HepG2 (cell line): ENCODE measurements around the gene TMEM131. TPM values are rescaled to one million over a fixed set of nuclear protein-coding genes. Genes with fewer than 3 reads are reported as not detected.

Experiments
- ATAC-seq: fragments of 200-7000 bp; cut with Tn5 transposase; 3 replicates; pipeline ENCODE4 v1.9.1; 2020; ENCODE audit warnings: mild to moderate bottlenecking, moderate library complexity
- BruUV-seq: library from RNA; stranded (reverse); fragments of 400-500 nt; replicated peaks from 2 replicates; lab custom pipeline; 2021; lab: Mats Ljungman, UMichigan
- CTCF ChIA-PET: fragments of 300-600 bp; formaldehyde crosslinking; extraction: SDS; loops from one replicate; lab custom pipeline; 2021; ENCODE audit warnings: low total read pairs, inconsistent platforms, low intra/inter-chr PET ratio; lab: Yijun Ruan, JAX
- POLR2A ChIA-PET: fragments of 350-600 bp; sonication (Branson Sonifier 250); formaldehyde crosslinking; loops from one replicate; lab custom pipeline; 2020; ENCODE audit warnings: antibody characterized with exemption, inconsistent platforms; lab: Yijun Ruan, JAX
- DNase-seq: peaks from one replicate; pipeline ENCODE4 v3.0.0-alpha.2; 2015; ENCODE audit warnings: low spot score
- FAIRE-seq: peaks from 3 replicates; lab custom pipeline; 2011; peaks lifted over from hg19 to GRCh38; lab: Jason Lieb, UNC
- H2AFZ ChIP-seq: one replicate; pipeline ENCODE4 v1.6.1; 2011; ENCODE audit warnings: low read length, inconsistent platforms
- H3K27ac ChIP-seq: fragments of 300-600 bp; 3 replicates; pipeline ENCODE4 v1.8.0; 2011; ENCODE audit warnings: mixed run types, mild to moderate bottlenecking, mixed read lengths, low read length, inconsistent platforms; ENCODE audit not compliant: insufficient read depth; ENCODE audit errors: extremely low read length
- H3K27me3 ChIP-seq, 2 experiments: fragments of 200-600 bp in 1 of 2; 2 replicates in 1 of 2; 3 replicates in 1 of 2; pipeline versions ENCODE4 v1.6.0 to v1.8.0; 2011; ENCODE audit warnings: low read length in 2 of 2, mild to moderate bottlenecking in 2 of 2, moderate library complexity in 2 of 2, inconsistent platforms in 1 of 2; ENCODE audit not compliant: insufficient read depth in 2 of 2, control insufficient read depth in 1 of 2
- H3K36me3 ChIP-seq, 2 experiments: fragments of 200-600 bp in 1 of 2; replicated peaks in 1 of 2; 2 replicates in 1 of 2; 3 replicates in 1 of 2; pipeline versions ENCODE4 v1.5.1 to v1.8.0; 2011; ENCODE audit warnings: low read length in 2 of 2, inconsistent platforms in 1 of 2; ENCODE audit not compliant: insufficient read depth in 2 of 2, control insufficient read depth in 1 of 2
- H3K4me1 ChIP-seq: 2 replicates; pipeline ENCODE4 v1.5.1; 2012; ENCODE audit warnings: low read length, inconsistent platforms; ENCODE audit not compliant: insufficient read depth
- H3K4me2 ChIP-seq: 2 replicates; pipeline ENCODE4 v1.6.0; 2011; ENCODE audit warnings: low read depth, low read length, inconsistent platforms
- H3K4me3 ChIP-seq, 3 experiments: fragments of 200-600 bp in 1 of 3; sonication (generic), shearing (Covaris generic) in 1 of 3; replicated peaks in 1 of 3; 2 replicates each; pipeline ENCODE4 v1.5.1; 2011 to 2016; ENCODE audit warnings: low read length in 3 of 3, inconsistent platforms in 2 of 3, low read depth in 2 of 3, mild to moderate bottlenecking in 2 of 3, control low read depth in 1 of 3, mixed read lengths in 1 of 3; ENCODE audit not compliant: insufficient read depth in 1 of 3
- H3K79me2 ChIP-seq: one replicate; pipeline ENCODE4 v1.6.1; 2011; ENCODE audit warnings: low read length, inconsistent platforms; ENCODE audit not compliant: insufficient read depth
- H3K9ac ChIP-seq: 2 replicates; pipeline ENCODE4 v1.6.0; 2011; ENCODE audit warnings: mild to moderate bottlenecking, low read depth, low read length, inconsistent platforms; ENCODE audit not compliant: insufficient read depth
- H3K9me3 ChIP-seq: 2 replicates; pipeline ENCODE4 v1.5.1; 2012; ENCODE audit warnings: mild to moderate bottlenecking, low read length
- H4K20me1 ChIP-seq: 2 replicates; pipeline ENCODE4 v1.6.0; 2011; ENCODE audit warnings: inconsistent platforms, mild to moderate bottlenecking, low read length, moderate library complexity; ENCODE audit not compliant: insufficient read depth
- BCL6 ChIP-seq: IDR thresholded peaks from 2 replicates; pipeline ENCODE4 v1.6.1; 2016; ENCODE audit warnings: missing genetic modification reagents, missing compliant biosample characterization
- REXO4 ChIP-seq: sonication (generic); formaldehyde crosslinking; IDR thresholded peaks from 2 replicates; pipeline ENCODE4 v1.8.0; 2022; ENCODE audit warnings: missing genetic modification reagents, mild to moderate bottlenecking, borderline replicate concordance
- WGBS: methylation state at CpG from one replicate; pipeline ENCODE4 v1.1.6; 2017; ENCODE audit warnings: low lambda C conversion rate; 5-methylcytosine and 5-hydroxymethylcytosine counted together
- in situ Hi-C: cut with HindIII; loops from 2 replicates; pipeline ENCODE4 v1.10.0; 2017; ENCODE audit warnings: low pct_unique_long_range_greater_than_20kb; ENCODE audit not compliant: extremely low pct_ligation_motif_present
- intact Hi-C: fragments of 100-400 bp; cut with micrococcal nuclease; formaldehyde crosslinking; loops from one replicate; pipeline ENCODE4 v1.10.0; 2022; ENCODE audit not compliant: unreplicated experiment
- polyA plus RNA-seq, 8 experiments: library from polyadenylated mRNA; depleted of rRNA in 3 of 8; stranded (reverse) in 7 of 8; unstranded in 1 of 8; fragments of >200 nt; fragmentation: Illumina TruSeq in 4 of 8; extraction: Trizol in 4 of 8; gene quantifications; 2 replicates each; pipeline versions ENCODE4 v1.2.1 to v1.2.3, GENCODE V29; 2011 to 2016; ENCODE audit warnings: low read depth in 4 of 8, missing spikeins in 1 of 8, mixed read lengths in 1 of 8; ENCODE audit not compliant: insufficient read depth in 1 of 8
- total RNA-seq, 5 experiments: library from RNA; depleted of rRNA; stranded (reverse); fragments of >200 nt; fragmentation: Illumina TruSeq; extraction: Trizol; gene quantifications; 2 replicates each; pipeline ENCODE4 v1.2.3, GENCODE V29; 2016; ENCODE audit warnings: low read depth in 1 of 5
- TF ChIP-seq, protein P1 (sequence below): sonication (generic); formaldehyde crosslinking; IDR thresholded peaks from 2 replicates; pipeline ENCODE4 v1.9.0; 2021; ENCODE audit warnings: mild to moderate bottlenecking, missing genetic modification reagents
- TF ChIP-seq, protein P2 (sequence below): sonication (generic); formaldehyde crosslinking; IDR thresholded peaks from 2 replicates; pipeline ENCODE4 v1.5.1; 2020; ENCODE audit warnings: missing genetic modification reagents, mild to moderate bottlenecking, borderline replicate concordance

TMEM131 gene
- total and polyA plus RNA-seq, 2 of the 13 experiments (the other 11 are each of a cell fraction or from before 2014, with no cell fraction given) = 17.9 to 19.5 TPM

DNA sequence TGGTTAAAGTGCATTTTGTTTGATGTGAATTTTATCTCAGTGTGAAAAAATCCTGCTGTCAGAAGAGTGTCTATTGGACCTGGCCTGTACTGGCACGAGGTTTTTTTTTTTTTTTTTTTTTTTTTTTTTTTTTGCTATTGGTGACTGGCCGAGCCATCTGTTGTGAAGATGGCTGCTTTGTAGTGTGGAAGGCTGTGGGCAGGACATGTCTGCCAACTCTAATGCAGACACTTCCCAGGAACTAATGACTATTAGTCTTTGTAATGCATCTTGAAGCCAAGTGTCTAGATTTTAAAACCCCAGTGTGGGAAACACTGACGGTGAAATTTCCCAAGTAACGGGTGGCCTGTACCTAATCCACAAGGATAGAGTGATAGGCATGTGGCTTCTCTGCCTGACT is 248.0 kb downstream of the TMEM131 start:
- Histone ChIP-seq H3K4me2 (no peak overlapping the region), H3K36me3 (no peaks in the 10 kb centered on the region), H3K9ac (no peak overlapping the region), H4K20me1 (no peaks in the 10 kb centered on the region), H3K79me2 (no peaks in the 10 kb centered on the region), H3K27me3 (no peaks in the 10 kb centered on the region), H3K4me3 (no peak overlapping the region), H3K4me1 (peaks cover 19% of the 10 kb centered on the region), H2AFZ (no peak overlapping the region), H3K27ac (no peak overlapping the region), H3K9me3 (no peaks in the 10 kb centered on the region)
- no TSS peak for BruUV-seq
- DNase-seq = no peak
- FAIRE-seq = no peak
- ATAC-seq = no peak
- in situ Hi-C loops = no loop called here
- POLR2A ChIA-PET = no interaction called here
- 93% methylated on average over 4 of the region's 4 CpGs for WGBS
- CTCF ChIA-PET = interaction anchor here (0.7 to 1.7 kb wide), 3 partner anchors 38 to 157 kb away, joined by 4 to 12 read pairs (median 8); no protein-coding TSS in a partner anchor
- intact Hi-C loops = loop anchor here (2.0 to 5.0 kb wide), 2 partner anchors 45 to 157 kb away; no protein-coding TSS in a partner anchor
- TF ChIP-seq, protein P1, sequence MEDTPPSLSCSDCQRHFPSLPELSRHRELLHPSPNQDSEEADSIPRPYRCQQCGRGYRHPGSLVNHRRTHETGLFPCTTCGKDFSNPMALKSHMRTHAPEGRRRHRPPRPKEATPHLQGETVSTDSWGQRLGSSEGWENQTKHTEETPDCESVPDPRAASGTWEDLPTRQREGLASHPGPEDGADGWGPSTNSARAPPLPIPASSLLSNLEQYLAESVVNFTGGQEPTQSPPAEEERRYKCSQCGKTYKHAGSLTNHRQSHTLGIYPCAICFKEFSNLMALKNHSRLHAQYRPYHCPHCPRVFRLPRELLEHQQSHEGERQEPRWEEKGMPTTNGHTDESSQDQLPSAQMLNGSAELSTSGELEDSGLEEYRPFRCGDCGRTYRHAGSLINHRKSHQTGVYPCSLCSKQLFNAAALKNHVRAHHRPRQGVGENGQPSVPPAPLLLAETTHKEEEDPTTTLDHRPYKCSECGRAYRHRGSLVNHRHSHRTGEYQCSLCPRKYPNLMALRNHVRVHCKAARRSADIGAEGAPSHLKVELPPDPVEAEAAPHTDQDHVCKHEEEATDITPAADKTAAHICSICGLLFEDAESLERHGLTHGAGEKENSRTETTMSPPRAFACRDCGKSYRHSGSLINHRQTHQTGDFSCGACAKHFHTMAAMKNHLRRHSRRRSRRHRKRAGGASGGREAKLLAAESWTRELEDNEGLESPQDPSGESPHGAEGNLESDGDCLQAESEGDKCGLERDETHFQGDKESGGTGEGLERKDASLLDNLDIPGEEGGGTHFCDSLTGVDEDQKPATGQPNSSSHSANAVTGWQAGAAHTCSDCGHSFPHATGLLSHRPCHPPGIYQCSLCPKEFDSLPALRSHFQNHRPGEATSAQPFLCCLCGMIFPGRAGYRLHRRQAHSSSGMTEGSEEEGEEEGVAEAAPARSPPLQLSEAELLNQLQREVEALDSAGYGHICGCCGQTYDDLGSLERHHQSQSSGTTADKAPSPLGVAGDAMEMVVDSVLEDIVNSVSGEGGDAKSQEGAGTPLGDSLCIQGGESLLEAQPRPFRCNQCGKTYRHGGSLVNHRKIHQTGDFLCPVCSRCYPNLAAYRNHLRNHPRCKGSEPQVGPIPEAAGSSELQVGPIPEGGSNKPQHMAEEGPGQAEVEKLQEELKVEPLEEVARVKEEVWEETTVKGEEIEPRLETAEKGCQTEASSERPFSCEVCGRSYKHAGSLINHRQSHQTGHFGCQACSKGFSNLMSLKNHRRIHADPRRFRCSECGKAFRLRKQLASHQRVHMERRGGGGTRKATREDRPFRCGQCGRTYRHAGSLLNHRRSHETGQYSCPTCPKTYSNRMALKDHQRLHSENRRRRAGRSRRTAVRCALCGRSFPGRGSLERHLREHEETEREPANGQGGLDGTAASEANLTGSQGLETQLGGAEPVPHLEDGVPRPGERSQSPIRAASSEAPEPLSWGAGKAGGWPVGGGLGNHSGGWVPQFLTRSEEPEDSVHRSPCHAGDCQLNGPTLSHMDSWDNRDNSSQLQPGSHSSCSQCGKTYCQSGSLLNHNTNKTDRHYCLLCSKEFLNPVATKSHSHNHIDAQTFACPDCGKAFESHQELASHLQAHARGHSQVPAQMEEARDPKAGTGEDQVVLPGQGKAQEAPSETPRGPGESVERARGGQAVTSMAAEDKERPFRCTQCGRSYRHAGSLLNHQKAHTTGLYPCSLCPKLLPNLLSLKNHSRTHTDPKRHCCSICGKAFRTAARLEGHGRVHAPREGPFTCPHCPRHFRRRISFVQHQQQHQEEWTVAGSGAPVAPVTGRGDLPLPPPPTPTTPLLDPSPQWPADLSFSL = no peak
- no peak for TF ChIP-seq REXO4 (CRISPR knock-in tag)
- TF ChIP-seq BCL6 (CRISPR knock-in tag) = no peak
- TF ChIP-seq, protein P2, sequence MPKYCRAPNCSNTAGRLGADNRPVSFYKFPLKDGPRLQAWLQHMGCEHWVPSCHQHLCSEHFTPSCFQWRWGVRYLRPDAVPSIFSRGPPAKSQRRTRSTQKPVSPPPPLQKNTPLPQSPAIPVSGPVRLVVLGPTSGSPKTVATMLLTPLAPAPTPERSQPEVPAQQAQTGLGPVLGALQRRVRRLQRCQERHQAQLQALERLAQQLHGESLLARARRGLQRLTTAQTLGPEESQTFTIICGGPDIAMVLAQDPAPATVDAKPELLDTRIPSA = no peak
